22Rv1 (cell line): ENCODE results near the gene SKI.

Experiments
- ZFX ChIP-seq: fragments of 450-650 bp; IDR thresholded peaks from 2 replicates; pipeline ENCODE4 v1.6.1; 2017; ENCODE audit warnings: antibody characterized with exemption, borderline replicate concordance
- TF ChIP-seq, protein P1 (sequence below): fragments of 450-650 bp; IDR thresholded peaks from 2 replicates; pipeline ENCODE4 v1.5.1; 2017; ENCODE audit warnings: mild to moderate bottlenecking

DNA sequence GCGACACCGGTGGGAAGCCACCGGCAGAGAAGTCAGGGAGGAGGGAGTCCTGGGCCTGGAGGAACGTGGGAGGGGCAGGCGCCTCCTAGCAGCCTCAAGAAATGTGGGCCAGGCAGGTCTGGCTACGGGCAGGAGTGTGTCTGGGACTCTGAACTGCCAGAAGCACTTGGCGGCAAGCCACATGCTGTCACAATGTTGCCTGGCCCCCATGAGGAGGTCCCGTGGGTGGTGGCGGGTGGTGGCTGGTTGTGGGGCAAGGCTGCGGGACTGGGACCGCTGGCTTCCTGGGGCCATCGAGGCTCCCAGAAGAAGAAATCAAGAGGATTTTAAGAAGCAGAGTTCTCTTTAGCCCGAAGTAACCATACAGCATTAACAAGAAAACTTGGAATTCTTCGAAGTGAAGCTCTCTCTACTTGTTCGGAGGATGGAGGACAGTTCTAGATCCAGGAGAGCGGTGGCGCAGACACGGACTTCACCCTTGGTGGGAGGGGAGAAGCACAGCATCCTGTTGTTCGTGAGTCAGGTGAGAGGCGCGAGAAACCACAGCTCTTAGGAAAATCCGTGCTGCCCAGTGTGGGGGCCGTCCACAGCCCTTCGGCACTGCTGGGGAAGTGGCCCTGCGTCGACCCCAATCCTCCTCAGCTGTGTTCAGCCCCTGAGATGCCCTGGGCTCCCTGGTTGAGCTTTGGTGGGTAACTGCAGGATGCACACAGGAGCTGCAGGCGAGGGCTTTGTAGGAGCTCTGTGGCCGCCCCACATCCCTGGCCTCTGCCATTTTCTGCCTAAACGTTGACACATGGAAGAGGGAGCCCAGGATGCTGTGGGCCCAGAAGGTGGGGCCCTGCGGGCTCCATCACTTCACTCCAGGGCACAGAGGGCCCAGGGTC, 12.4 kb downstream of the SKI start:
- TF ChIP-seq, protein P1, sequence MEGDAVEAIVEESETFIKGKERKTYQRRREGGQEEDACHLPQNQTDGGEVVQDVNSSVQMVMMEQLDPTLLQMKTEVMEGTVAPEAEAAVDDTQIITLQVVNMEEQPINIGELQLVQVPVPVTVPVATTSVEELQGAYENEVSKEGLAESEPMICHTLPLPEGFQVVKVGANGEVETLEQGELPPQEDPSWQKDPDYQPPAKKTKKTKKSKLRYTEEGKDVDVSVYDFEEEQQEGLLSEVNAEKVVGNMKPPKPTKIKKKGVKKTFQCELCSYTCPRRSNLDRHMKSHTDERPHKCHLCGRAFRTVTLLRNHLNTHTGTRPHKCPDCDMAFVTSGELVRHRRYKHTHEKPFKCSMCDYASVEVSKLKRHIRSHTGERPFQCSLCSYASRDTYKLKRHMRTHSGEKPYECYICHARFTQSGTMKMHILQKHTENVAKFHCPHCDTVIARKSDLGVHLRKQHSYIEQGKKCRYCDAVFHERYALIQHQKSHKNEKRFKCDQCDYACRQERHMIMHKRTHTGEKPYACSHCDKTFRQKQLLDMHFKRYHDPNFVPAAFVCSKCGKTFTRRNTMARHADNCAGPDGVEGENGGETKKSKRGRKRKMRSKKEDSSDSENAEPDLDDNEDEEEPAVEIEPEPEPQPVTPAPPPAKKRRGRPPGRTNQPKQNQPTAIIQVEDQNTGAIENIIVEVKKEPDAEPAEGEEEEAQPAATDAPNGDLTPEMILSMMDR = no peak
- no peak for TF ChIP-seq ZFX
